IMR-90 (cell line): ENCODE measurements around the gene ATP2A3.

Experiments used
- CTCF ChIP-seq: conservative IDR thresholded peaks from 2 replicates; pipeline ENCODE4 v1.5.1; 2012; ENCODE audit warnings: mild to moderate bottlenecking, low read depth, low read length, improper control_type of control experiment
- ELK1 ChIP-seq: fragments of 150-350 bp; IDR thresholded peaks from 2 replicates; pipeline ENCODE4 v1.6.1; 2016; ENCODE audit warnings: low read depth, mild to moderate bottlenecking, low read length, moderate library complexity, borderline replicate concordance
- FOS ChIP-seq: fragments of 150-350 bp; IDR thresholded peaks from 2 replicates; pipeline ENCODE4 v1.6.1; 2016; ENCODE audit warnings: low read depth, low read length
- POLR2A ChIP-seq: IDR thresholded peaks from 2 replicates; pipeline ENCODE4 v1.6.1; 2012; ENCODE audit warnings: mild to moderate bottlenecking, low read depth, low read length
- USF2 ChIP-seq: fragments of 150-350 bp; IDR thresholded peaks from 2 replicates; pipeline ENCODE4 v1.6.1; 2017; ENCODE audit warnings: mild to moderate bottlenecking, antibody characterized with exemption, low read length, low read depth

GRCh38 chr17:3983606-3984484 is 19.6 kb upstream of the ATP2A3 start:
- TF ChIP-seq CTCF (no peak), FOS (no peak), ELK1 (no peak), USF2 (no peak), POLR2A (no peak)
